ENCODE measurements around the gene VDAC2.

DNA sequence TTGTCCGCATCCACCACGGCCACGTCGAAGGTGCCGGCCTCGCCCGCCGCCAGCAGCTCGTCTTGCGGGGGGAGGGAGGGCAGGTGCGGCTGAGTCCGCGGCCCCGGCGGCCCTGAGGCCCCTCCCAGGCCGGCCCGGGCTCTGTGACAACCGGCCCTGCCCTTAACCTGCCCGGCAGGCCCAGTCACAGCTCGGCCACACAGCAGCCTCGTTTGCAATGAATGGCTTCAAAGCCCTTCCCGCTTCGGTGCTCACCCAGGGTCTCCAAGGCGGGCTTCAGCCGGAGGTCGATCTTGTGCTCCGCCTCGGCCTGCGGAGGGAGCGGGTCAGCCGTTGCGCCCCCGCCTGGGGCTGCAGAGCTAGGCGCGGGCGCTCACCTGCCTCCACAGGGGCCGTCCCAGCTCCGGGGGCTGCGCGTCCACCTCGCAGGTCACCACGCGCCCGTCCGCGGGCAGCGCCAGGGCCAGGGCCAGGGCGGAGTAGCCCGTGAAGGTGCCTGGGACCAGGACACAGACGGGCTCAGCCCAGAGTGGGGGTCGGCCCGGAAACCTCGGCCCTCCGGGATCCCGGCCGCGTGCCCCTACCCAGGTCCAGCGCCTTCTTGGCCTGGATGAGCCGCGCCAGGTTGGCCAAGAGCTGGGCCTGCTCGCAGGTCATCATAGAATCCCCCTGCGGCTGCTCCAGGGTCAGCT is 24.2 kb downstream of the VDAC2 start:
- TF ChIP-seq, protein P1, sequence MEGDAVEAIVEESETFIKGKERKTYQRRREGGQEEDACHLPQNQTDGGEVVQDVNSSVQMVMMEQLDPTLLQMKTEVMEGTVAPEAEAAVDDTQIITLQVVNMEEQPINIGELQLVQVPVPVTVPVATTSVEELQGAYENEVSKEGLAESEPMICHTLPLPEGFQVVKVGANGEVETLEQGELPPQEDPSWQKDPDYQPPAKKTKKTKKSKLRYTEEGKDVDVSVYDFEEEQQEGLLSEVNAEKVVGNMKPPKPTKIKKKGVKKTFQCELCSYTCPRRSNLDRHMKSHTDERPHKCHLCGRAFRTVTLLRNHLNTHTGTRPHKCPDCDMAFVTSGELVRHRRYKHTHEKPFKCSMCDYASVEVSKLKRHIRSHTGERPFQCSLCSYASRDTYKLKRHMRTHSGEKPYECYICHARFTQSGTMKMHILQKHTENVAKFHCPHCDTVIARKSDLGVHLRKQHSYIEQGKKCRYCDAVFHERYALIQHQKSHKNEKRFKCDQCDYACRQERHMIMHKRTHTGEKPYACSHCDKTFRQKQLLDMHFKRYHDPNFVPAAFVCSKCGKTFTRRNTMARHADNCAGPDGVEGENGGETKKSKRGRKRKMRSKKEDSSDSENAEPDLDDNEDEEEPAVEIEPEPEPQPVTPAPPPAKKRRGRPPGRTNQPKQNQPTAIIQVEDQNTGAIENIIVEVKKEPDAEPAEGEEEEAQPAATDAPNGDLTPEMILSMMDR (IDR thresholded peaks at IDR 0.05; ENCODE audit: low read length) = peak; percentile 45
- TF ChIP-seq EZH2 (IDR thresholded peaks at IDR 0.05; ENCODE audit: borderline replicate concordance, low read length) = no peak
